Measurements from ENCODE around the gene GABRA5. TPM values are rescaled to one million over a fixed set of nuclear protein-coding genes. Genes with fewer than 3 reads are reported as not detected.

The GABRA5 gene
- total RNA-seq, 1 experiment from 2014 or later, result 23.3 TPM

- no peak for ATAC-seq
- POLR2A ChIA-PET, result no interaction called here
- H3K4me3 Mint-ChIP-seq, result no peak overlapping the region
- H3K9me3 Mint-ChIP-seq, result no peaks in the 10 kb centered on the region
- no peaks in the 10 kb centered on the region; the same call in none of the 2 replicates for H3K36me3 Mint-ChIP-seq
- no peak overlapping the region for H3K27ac Mint-ChIP-seq
- DNase-seq (ENCODE audit: low spot score), result no peak
- CTCF ChIA-PET, result interaction anchor here (1.3 kb wide), 1 partner anchor 44 kb away, joined by 3 read pairs; no protein-coding TSS in a partner anchor
- no peaks in the 10 kb centered on the region for H3K27me3 Mint-ChIP-seq (ENCODE audit: low read depth)
- H3K4me1 Mint-ChIP-seq, result no peaks in the 10 kb centered on the region
- no peak for TF ChIP-seq USF2 (CRISPR knock-in tag; IDR thresholded peaks at IDR 0.05)
- TF ChIP-seq CBFB (CRISPR knock-in tag; IDR thresholded peaks at IDR 0.05; ENCODE audit: low read depth), result no peak
- no peak for TF ChIP-seq SP1 (CRISPR knock-in tag; conservative IDR thresholded peaks at IDR 0.05)
- no peak for TF ChIP-seq FOXJ3 (CRISPR knock-in tag; IDR thresholded peaks at IDR 0.05; ENCODE audit: borderline replicate concordance)
- TF ChIP-seq ETV6 (CRISPR knock-in tag; IDR thresholded peaks at IDR 0.05), result no peak
- no peak for TF ChIP-seq NR3C1 (CRISPR knock-in tag; conservative IDR thresholded peaks at IDR 0.05; ENCODE audit: low read depth)
- TF ChIP-seq ZBTB43 (CRISPR knock-in tag; IDR thresholded peaks at IDR 0.05), result no peak
- TF ChIP-seq NR2C2 (CRISPR knock-in tag; IDR thresholded peaks at IDR 0.05), result no peak
- no peak for TF ChIP-seq ZNF425 (CRISPR knock-in tag; conservative IDR thresholded peaks at IDR 0.05)
- no peak for TF ChIP-seq OVOL2 (CRISPR knock-in tag; IDR thresholded peaks at IDR 0.05; ENCODE audit: borderline replicate concordance)
- TF ChIP-seq USF1 (CRISPR knock-in tag; IDR thresholded peaks at IDR 0.05), result no peak
- no peak for TF ChIP-seq ZNF263 (CRISPR knock-in tag; IDR thresholded peaks at IDR 0.05; ENCODE audit: low read depth)
Observed at GRCh38 chr15:26934848-26935247, 68.0 kb downstream of the GABRA5 start.

GRCh38 chr15:26935322-26935721 lies 68.5 kb downstream of the GABRA5 start:
- H3K27me3 Mint-ChIP-seq (ENCODE audit: low read depth), result no peaks in the 10 kb centered on the region
- no peaks in the 10 kb centered on the region; the same call in none of the 2 replicates for H3K36me3 Mint-ChIP-seq
- H3K27ac Mint-ChIP-seq, result no peak overlapping the region
- H3K4me3 Mint-ChIP-seq, result no peak overlapping the region
- ChIA-PET POLR2A (no interaction called here), CTCF (interaction anchor here (1.3 kb wide), 1 partner anchor 44 kb away, joined by 3 read pairs; no protein-coding TSS in a partner anchor)
- ATAC-seq (no peak), DNase-seq (ENCODE audit: low spot score) (no peak)
- no peak for TF ChIP-seq ZNF423 (CRISPR knock-in tag; IDR thresholded peaks at IDR 0.05)
- no peaks in the 10 kb centered on the region for H3K4me1 Mint-ChIP-seq
- H3K9me3 Mint-ChIP-seq, result no peaks in the 10 kb centered on the region

- Mint-ChIP-seq H3K27me3 (ENCODE audit: low read depth) (no peaks in the 10 kb centered on the region), H3K4me1 (no peaks in the 10 kb centered on the region), H3K27ac (no peak overlapping the region), H3K9me3 (no peaks in the 10 kb centered on the region), H3K36me3 (no peaks in the 10 kb centered on the region; the same call in none of the 2 replicates), H3K4me3 (no peak overlapping the region)
- ATAC-seq (no peak), DNase-seq (ENCODE audit: low spot score) (no peak)
- CTCF ChIA-PET, result no interaction called here
- POLR2A ChIA-PET, result no interaction called here
- TF ChIP-seq ARID4B (CRISPR knock-in tag; IDR thresholded peaks at IDR 0.05; ENCODE audit: borderline replicate concordance), result no peak
- no peak for TF ChIP-seq CREB1 (CRISPR knock-in tag; IDR thresholded peaks at IDR 0.05)
- no peak for TF ChIP-seq AFF4 (CRISPR knock-in tag; IDR thresholded peaks at IDR 0.05; ENCODE audit: borderline replicate concordance)
- no peak for TF ChIP-seq ZNF317 (CRISPR knock-in tag; IDR thresholded peaks at IDR 0.05; ENCODE audit: borderline replicate concordance, low read depth)
- no peak for TF ChIP-seq FOXJ3 (CRISPR knock-in tag; IDR thresholded peaks at IDR 0.05; ENCODE audit: borderline replicate concordance)
- no peak for TF ChIP-seq TP53 (CRISPR knock-in tag; IDR thresholded peaks at IDR 0.05)
Observed at GRCh38 chr15:26936502-26936901, 69.6 kb downstream of the GABRA5 start.

Data from WTC11 (cell line).